NCI-H2107 treated with DMSO at 0.1 percent for 48 hours (cell line): ENCODE results near the gene KIF18B.

ENCODE experiments used
- DNase-seq: peaks from one replicate; lab custom pipeline; 2025; ENCODE audit not compliant: unreplicated experiment; lab: John Stamatoyannopoulos, UW

The KIF18B gene

GRCh38 chr17:44919885-44920564 lies 27.5 kb downstream of the KIF18B start:
- DNase-seq, result peak; percentile 7

- no peak for DNase-seq
Observed at GRCh38 chr17:44919411-44919810, 28.2 kb downstream of the KIF18B start.

- no peak for DNase-seq
Observed at GRCh38 chr17:44918006-44918405, 29.6 kb downstream of the KIF18B start.

- no peak for DNase-seq
Observed at GRCh38 chr17:44917456-44917855, 30.1 kb downstream of the KIF18B start.

- DNase-seq, result no peak
Observed at GRCh38 chr17:44916781-44917241, 30.8 kb downstream of the KIF18B start.

GRCh38 chr17:44915862-44916780 lies 31.5 kb downstream of the KIF18B start:
- no peak for DNase-seq

GRCh38 chr17:44915321-44915726 lies 32.2 kb downstream of the KIF18B start, which contains the start of gene GFAP:
Gene GFAP, minus strand, starts transcription at chr17:44915500. Its CDS starts 14 bp downstream, at chr17:44915486.
- no peak for DNase-seq

- no peak for DNase-seq
Observed at GRCh38 chr17:44914698-44915271, 32.8 kb downstream of the KIF18B start.

- DNase-seq, result no peak
Observed at GRCh38 chr17:44914148-44914547, 33.4 kb downstream of the KIF18B start.

GRCh38 chr17:44913676-44914075 lies 33.9 kb downstream of the KIF18B start:
- DNase-seq, result no peak

GRCh38 chr17:44912763-44913544 lies 34.6 kb downstream of the KIF18B start:
- DNase-seq, result no peak

- DNase-seq, result no peak
Observed at GRCh38 chr17:44911133-44912001, 36.2 kb downstream of the KIF18B start.

GRCh38 chr17:44910231-44911106 lies 37.1 kb downstream of the KIF18B start:
- DNase-seq, result no peak

- DNase-seq, result no peak
Observed at GRCh38 chr17:44909681-44910144, 37.9 kb downstream of the KIF18B start.

GRCh38 chr17:44908761-44909326 lies 38.7 kb downstream of the KIF18B start:
- DNase-seq, result no peak

- no peak for DNase-seq
Observed at GRCh38 chr17:44907729-44908470, 39.7 kb downstream of the KIF18B start.

- DNase-seq, result no peak
Observed at GRCh38 chr17:44906763-44907728, 40.5 kb downstream of the KIF18B start.
